Activated naive CD4-positive, alpha-beta T cell treated with anti-CD3 and anti-CD28 coated beads, Interleukin-2, amount 50 U/mL, for 72 hours (primary cell): ENCODE data around the gene SUOX. TPM values are rescaled to one million over a fixed set of nuclear protein-coding genes. Genes with fewer than 3 reads are reported as not detected.
"Not testable (repeated sequence)": the region's sequence is repeated elsewhere in the genome, so short reads cannot be mapped to it uniquely, and the experiment has no call there.

Source experiments
- ATAC-seq, 2 donors: fragments of 150-1000 bp; cut with Tn5 transposase; 2 replicates each; pipeline ENCODE4 v1.10.0; 2021; ENCODE audit warnings: mild to moderate bottlenecking in 2 of 2, moderate library complexity in 2 of 2
- DNase-seq, 2 donors: peaks; one replicate each; pipeline ENCODE4 v3.0.0; 2021 to 2022; ENCODE audit warnings: low spot score in 2 of 2
- H3K27ac Mint-ChIP-seq, 2 donors: one replicate each; pipeline ENCODE4 v1.8.0; 2022; ENCODE audit warnings: mild to moderate bottlenecking in 2 of 2, mixed read lengths in 2 of 2
- H3K36me3 Mint-ChIP-seq, 2 donors: one replicate each; pipeline ENCODE4 v1.8.0; 2022; ENCODE audit warnings: mixed read lengths in 2 of 2
- H3K9me3 Mint-ChIP-seq, 2 donors: one replicate each; pipeline ENCODE4 v1.8.0; 2022; ENCODE audit warnings: mixed read lengths in 2 of 2
- total RNA-seq, 2 donors: library from RNA; stranded (reverse); gene quantifications; one replicate each; pipeline ENCODE4 v1.2.3, GENCODE V29; 2022

SUOX gene
- total RNA-seq, 2 donors from 2014 or later: 5.7 to 15.5 TPM

DNA sequence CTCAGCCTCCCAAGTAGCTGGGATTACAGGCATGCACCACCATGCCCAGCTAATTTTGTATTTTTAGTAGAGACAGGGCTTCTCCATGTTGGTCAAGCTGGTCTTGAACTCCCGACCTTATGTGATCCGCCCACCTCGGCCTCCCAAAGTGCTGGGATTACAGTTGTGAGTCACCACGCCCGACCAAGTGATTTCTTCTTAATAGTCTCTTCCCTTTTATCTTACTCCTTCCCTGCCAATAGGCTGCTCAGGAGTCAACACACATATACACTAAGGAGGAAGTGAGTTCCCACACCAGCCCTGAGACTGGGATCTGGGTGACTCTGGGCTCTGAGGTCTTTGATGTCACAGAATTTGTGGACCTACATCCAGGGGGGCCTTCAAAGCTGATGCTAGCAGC is 6.3 kb downstream of the SUOX start:
- H3K27ac Mint-ChIP-seq: not testable (repeated sequence)

DNA sequence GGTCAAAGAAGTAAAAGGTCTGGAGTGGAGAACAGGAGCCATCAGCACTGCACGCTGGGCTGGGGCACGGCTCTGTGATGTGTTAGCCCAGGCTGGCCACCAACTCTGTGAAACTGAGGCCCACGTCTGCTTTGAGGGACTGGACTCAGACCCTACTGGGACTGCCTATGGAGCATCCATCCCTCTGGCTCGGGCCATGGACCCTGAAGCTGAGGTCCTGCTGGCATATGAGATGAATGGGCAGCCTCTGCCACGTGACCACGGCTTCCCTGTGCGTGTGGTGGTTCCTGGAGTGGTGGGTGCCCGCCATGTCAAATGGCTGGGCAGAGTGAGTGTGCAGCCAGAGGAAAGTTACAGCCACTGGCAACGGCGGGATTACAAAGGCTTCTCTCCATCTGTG is 7.1 kb downstream of the SUOX start:
- Mint-ChIP-seq H3K27ac (peak overlapping the region in 1 of 2 donors; percentile 3), H3K9me3 (no peaks in the 10 kb centered on the region), H3K36me3 (peaks cover 0 to 4% of the 10 kb centered on the region in 2 donors)
- DNase-seq (no peak), ATAC-seq (no peak)

More for the DNA sequence above, 6.3 kb downstream of the SUOX start:
- H3K36me3 Mint-ChIP-seq, ATAC-seq, DNase-seq, H3K9me3 Mint-ChIP-seq: not testable (repeated sequence)

DNA sequence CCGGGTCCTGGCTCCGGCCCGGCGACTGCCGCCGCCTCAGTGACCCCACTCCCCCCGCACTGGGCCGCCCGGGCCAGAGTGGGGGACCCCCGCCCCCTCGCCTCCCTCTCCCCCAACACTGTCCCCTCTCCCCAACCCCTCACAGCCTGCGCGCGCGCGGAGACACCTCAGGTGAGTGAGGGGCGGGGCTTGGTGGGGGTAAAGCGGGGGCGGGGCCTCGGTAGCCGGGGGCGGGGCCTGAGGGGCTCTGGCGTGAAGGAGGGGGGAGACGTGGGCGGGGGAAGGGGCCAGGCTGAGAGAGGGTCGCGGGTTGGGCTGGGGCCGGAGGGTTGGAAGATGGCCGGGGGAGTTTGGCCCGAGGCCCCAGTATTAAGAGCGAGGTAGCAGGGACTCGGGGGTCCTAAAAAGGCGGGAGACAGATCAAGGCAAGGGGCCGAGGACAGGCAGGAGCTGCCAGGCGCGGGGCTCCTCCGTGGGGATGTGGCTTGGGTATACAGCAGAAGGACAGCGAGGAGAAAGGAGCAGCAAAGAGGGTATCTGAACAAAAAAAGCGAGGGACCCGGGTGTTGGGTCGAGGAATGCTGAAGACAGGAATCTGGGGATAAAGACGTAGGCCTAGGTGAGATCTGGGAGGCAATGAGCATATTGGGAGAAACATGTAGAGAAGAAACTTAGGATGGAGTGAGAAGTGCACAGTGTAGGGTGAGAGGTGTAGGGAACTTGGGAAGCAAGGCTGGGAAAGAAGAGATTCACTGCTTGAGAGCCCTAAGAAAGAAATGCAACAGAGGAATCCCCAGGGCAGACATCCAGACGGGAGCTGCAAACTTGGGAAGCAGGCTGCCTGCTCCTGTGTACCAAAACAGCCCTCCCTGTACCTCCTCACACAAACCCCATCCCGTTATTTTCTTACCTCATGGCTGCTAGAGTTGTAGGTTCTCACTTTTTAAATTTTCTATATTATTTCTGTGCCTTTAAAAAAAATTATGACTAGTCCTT is 10.8 kb downstream of the SUOX start:
- peak overlapping the region; percentile 63 to 80 for H3K27ac Mint-ChIP-seq

DNA sequence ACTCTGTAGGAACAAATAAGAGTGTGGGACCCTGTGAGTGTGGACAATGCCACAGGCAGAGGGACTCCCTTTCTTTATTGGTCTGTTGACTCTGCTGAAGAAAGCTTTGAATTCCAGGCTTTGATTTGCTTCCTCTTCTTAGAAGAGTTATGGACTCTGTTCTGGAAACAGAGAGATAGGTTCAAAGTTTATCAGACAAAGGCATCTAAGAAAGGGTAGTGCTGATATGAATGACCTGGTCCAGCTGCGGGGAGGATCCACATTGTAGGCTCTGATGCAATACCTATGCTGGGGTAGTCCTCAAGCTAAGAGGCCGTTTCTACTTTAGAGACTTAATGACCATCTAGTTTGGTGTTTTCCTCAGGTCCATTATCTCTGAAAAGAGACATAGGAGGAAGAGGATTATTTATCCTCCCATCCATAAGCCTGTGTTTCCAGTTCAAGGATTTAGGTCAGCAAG is 13.1 kb downstream of the SUOX start:
- ATAC-seq: no peak
- Mint-ChIP-seq H3K27ac (no peak overlapping the region), H3K9me3 (no peaks in the 10 kb centered on the region), H3K36me3 (peaks cover 0 to 4% of the 10 kb centered on the region in 2 donors)
- DNase-seq: no peak

More for the DNA sequence above, 10.8 kb downstream of the SUOX start:
- H3K9me3 Mint-ChIP-seq: no peaks in the 10 kb centered on the region
- DNase-seq (peak in 1 of 2 donors; percentile 68), ATAC-seq (peak; percentile 70 to 83)
- peaks cover 0 to 4% of the 10 kb centered on the region in 2 donors for H3K36me3 Mint-ChIP-seq

DNA sequence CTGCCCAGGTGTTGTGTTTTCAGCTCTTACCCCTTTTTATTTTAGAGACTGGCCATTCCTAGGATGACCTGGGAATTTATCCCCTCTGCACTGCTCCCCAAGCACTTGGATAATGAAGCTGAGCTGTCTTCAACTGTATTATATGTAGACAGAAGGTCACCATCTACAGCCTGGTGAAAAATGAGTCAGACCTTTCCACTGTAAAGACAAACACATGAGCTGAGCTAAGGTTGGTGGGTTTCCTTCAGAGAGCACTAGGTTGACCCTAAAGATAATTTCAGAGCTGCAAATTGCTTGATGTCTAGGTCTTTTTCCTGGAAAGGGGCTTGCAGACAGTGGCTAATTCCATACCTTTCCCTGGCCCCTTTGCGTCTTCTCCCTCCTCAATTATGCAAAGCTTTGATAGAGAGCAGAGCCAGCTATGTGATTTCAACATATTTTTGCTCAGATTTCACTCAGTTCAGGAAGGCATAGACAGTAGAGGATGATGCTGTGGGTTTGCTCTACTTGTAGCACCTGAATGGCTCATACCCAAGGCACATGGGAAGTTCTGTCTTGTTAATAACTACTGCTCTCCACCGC is 14.5 kb downstream of the SUOX start:
- no peak for DNase-seq
- Mint-ChIP-seq H3K9me3 (no peaks in the 10 kb centered on the region), H3K27ac (no peak overlapping the region), H3K36me3 (peaks cover 0 to 4% of the 10 kb centered on the region in 2 donors)
- ATAC-seq: no peak

DNA sequence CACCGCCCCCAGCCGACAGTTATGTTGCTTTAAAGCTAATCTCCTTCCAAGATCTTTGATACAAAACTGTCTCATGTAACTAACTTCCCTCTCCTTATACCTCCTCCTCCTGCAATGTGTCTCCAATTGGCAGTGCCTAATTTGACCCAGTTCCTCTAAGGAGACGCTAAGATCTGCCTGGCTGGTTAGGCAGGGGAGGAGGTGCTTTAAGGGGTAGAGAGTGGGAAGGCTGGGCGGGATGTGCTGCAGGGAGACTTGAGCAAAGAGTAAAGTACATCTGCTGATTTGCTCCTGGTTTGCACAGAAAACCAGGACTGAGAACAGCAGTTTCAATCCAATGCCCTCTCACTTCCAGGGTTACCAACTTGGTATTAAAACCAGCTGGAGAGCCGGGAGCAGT is 16.4 kb downstream of the SUOX start:
- Mint-ChIP-seq H3K27ac (no peak overlapping the region), H3K9me3 (no peaks in the 10 kb centered on the region), H3K36me3 (no peaks in the 10 kb centered on the region)
- no peak for DNase-seq
- ATAC-seq: no peak

DNA sequence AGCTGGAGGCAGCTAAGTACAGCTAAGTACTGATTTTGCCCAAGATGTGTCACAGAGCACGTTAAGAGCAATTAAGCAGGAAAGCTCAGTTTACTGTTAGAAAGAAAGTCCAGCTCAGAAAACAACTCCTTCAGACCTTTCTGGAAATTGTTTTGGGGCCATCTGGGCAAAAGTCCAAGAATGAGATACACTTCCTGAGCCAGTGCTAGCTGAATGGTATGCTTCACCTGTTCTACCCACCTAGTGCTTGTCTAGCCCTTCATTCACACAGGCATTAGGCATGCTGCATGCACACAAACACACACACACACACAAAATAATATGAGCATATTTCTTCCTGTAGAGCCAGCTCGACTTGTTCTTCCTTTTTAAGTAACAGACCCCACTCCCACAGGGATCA is 17.1 kb downstream of the SUOX start:
- Mint-ChIP-seq H3K27ac (no peak overlapping the region), H3K9me3 (no peaks in the 10 kb centered on the region), H3K36me3 (no peaks in the 10 kb centered on the region)
- ATAC-seq (no peak), DNase-seq (no peak)

DNA sequence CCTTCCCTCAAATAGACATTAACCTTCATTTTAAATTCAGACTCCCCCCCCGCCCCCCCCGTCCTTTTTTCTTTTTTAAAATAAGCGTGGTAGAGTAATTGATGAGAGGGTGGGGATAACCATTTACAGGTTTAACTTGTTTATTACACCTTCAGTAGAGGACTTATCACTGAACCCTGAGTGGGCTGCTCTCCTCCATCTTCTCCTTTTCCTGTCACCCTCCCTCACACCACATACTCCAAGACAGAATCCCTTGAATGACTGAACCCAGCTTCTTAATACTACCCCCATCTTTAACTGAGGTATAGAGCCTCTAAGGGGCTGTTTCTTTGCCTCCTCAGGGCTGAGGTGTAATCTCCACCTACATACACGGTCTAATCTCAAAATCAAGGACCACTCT is 20.1 kb downstream of the SUOX start:
- peaks cover 9 to 10% of the 10 kb centered on the region in 2 donors for H3K36me3 Mint-ChIP-seq
- H3K27ac Mint-ChIP-seq: no peak overlapping the region
- no peaks in the 10 kb centered on the region for H3K9me3 Mint-ChIP-seq
- no peak for ATAC-seq
- no peak for DNase-seq

DNA sequence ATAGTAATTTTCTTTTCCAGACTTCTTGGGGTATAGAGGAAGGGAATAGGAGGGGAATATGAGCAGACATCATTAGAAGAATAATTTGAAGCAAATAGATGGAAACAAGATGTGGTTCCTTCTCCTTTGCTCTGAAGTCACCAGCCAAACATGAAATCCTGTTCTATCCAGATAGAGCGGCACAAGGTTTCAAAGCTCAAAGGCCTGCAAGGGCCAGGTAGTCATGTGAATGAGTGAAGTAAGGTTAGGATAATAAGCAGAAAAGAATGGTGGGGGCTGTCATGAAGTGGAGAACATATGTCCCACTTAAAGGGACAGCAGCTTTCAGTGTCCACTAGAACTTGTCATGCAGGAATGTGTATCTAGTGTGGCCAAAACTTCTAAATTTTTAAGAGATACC is 21.3 kb downstream of the SUOX start:
- Mint-ChIP-seq H3K36me3 (peaks cover 9 to 10% of the 10 kb centered on the region in 2 donors), H3K27ac (peak overlapping the region in 1 of 2 donors; percentile 40), H3K9me3 (no peaks in the 10 kb centered on the region)
- no peak for ATAC-seq
- no peak for DNase-seq

DNA sequence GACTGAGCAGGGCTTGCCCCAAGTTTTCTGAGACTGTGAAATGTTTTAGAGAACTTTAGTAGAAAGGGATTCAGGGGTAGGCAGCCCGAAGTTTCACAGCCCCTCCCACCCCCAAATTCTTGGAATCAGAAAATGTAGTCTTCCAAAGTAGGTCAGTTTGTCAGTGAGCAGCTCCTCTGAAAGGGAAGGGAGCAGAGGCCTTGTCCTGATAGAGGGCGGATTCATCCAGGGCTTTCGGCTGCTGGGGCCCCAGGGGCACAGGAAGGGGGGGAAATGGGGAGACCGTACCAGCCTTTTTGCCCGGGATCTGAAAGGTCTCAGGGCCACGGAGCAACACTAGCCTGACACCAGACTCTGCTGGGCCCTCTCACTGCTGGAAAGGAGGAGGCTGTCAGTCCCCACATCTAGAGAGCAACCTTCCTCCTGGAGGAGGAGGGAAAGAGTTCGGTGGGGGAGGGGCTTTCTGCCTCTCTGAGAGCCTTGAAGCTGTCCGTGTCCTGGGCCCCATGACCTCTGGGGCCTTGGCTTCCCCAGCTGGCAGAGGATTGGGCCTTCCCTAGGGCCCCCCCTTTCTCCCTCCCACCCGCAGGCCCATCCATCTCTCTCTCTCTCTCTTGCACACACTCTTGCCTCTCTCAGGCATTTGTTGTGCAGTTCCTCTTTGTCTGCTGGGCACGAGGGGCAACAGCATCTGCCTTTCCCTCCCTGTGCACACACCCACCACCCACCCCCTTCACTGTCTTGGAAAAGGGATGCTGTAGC is 23.5 kb downstream of the SUOX start, which contains the start of gene IKZF4:
Gene IKZF4, plus strand, starts transcription at position 621 of the 762 bp plus-strand sequence. CDS start 451 bp downstream, outside the sequence.
- Mint-ChIP-seq H3K27ac (peak within 1 kb of the TSS; percentile 94 to 99), H3K9me3 (no peaks in the 10 kb centered on the region)
- no peak for DNase-seq

DNA sequence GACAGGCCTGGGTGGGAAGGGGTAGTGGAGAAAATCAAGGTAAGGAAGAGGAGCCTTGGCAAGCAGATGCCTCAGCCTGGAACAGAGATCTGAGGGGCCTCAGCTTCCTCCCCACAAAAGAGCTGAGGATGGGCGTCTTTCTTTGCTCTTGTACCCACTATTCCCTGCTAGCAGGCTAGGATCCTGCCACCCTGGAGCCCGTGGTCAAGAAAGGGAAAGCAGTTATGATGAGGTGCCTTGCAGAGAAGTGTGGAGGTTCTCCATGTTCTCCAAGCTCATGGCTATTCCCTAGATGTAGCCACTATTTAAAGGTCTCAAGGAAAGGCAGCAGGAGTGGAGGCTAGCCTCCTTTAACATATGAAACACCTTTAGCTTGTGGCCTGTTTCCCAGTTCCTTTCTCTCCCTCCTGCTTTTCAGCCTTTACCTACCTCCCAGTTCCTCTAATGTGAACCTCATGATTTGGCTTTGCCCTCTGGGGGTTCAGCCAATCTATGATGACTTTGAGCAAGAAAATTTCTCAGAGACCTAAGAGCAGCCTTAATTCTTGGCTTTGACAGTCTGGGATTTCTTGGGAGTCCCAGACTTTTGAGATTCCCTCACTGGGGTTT is 24.9 kb downstream of the SUOX start:
- Mint-ChIP-seq H3K9me3 (no peaks in the 10 kb centered on the region), H3K27ac (peak overlapping the region; percentile 94 to 99), H3K36me3 (peaks cover 14 to 15% of the 10 kb centered on the region in 2 donors)
- ATAC-seq: peak; percentile 6 to 16
- DNase-seq: no peak

More for the DNA sequence above, 23.5 kb downstream of the SUOX start, which contains the start of gene IKZF4:
- peaks cover 13 to 14% of the 10 kb centered on the region in 2 donors for H3K36me3 Mint-ChIP-seq
- peak; percentile 37 to 39 for ATAC-seq

DNA sequence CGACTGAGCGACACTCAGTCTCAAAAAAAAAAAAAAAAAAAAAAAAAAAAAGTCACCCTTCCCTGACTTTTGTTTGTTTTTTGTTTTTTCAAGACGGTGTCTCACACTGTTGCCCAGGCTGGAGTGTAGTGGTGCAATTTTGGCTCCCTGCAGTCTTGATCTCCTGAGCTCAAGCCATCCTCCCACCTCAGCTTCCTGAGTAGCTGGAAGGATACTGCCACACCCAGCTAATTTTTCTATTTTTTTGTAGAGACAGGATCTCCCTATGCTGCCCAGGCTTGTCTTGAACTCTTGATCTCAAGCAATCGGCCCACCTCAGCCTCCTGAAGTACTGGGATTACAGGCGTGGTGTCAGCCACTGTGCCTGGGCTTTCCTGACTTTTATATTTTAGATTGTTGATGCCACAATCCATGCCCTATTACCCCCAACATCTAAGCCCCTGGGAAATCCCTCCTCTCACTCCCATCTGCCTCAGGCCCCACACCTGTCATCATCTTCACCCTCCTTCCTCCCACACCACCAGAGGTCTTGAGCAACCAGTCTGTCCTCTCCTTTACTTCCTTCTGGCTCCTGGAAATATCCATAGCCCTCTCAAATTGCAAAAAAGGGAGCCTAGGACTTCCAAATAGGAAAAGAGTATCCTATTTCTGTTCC is 31.6 kb downstream of the SUOX start:
- peak in 1 of 2 donors; percentile 34 for ATAC-seq
- no peaks in the 10 kb centered on the region for H3K9me3 Mint-ChIP-seq

DNA sequence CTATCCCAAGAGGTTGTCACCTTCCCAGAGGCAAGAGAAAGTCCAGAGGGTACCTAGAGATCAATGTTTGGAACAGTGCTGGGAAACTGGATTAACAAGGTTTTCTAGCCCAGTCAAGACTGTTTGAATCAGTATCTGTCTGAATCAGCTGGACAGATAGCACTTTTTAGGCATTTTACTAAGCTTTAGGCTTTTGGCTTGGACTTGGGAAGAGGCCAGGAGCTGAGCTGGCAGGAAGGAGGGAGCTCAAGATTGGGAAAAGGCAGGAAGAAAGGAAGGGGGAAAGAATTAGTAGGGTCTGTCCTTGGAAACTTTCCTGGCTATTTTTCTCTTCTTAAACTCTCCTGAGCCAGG is 32.1 kb downstream of the SUOX start:
- peak overlapping the region; percentile 39 to 82 for H3K27ac Mint-ChIP-seq
- ATAC-seq: no peak
- H3K36me3 Mint-ChIP-seq: peaks cover 36 to 42% of the 10 kb centered on the region in 2 donors

More for the DNA sequence above, 31.6 kb downstream of the SUOX start:
- DNase-seq: no peak
- peak overlapping the region; percentile 39 to 82 for H3K27ac Mint-ChIP-seq
- peaks cover 39 to 42% of the 10 kb centered on the region in 2 donors for H3K36me3 Mint-ChIP-seq

DNA sequence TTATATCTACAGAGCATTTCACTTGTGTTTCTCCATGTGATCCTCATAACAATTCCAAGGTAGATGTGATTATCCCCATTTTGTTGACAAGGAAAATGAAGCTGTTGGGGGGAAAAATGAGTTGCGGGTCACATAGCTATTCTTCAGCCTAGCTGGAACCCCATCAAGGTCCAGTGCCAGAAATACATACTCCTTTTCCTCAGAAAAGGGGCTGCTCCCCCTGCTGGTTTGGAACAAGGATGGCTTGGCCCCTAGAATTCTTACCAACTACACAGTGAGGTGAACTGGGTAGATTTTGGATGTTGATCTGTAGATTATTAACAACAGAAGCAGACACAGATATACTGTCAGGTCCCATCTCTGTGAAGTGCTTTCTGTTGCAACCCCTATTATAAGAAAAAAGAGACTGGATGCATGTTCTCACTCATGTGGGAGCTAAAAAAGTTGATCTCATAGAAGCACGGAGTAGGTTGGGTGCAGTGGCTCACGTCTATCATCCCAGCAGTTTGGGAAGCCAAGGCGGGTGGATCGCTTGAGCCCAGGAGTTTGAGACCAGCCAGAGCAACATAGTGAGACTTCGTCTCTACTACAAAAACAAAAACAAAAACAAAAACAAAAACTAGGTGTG is 32.7 kb downstream of the SUOX start:
- peak overlapping the region; percentile 39 to 47 for H3K27ac Mint-ChIP-seq

More for the DNA sequence above, 32.1 kb downstream of the SUOX start:
- DNase-seq: no peak
- H3K9me3 Mint-ChIP-seq: no peaks in the 10 kb centered on the region

DNA sequence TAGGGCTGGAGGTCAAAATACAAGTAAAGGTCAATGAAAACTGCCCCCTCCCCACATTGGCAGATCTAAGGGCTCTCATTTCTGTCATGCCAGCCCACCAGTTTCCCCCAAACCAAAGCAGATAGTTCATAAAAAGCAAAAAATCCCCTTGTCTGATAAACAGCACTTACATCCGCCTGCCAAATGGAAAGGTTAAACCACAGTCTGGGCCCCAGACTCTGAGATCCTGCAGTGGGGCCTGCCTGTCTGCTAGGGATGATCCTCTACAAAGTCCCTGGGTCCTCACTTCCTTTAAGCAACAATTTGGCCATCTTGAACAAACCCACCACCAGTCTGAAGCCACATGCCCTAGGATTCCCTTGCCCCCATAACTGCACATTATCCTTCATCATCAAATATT is 34.9 kb downstream of the SUOX start:
- H3K27ac Mint-ChIP-seq: peak overlapping the region; percentile 79 to 84
- peak; percentile 51 to 79 for ATAC-seq
- no peak for DNase-seq
- peaks cover 36 to 45% of the 10 kb centered on the region in 2 donors for H3K36me3 Mint-ChIP-seq
- no peaks in the 10 kb centered on the region for H3K9me3 Mint-ChIP-seq

More for the DNA sequence above, 32.7 kb downstream of the SUOX start:
- DNase-seq (peak in 1 of 2 donors; percentile 48), ATAC-seq (peak in 1 of 2 donors; percentile 74)
- Mint-ChIP-seq H3K36me3 (peaks cover 36 to 42% of the 10 kb centered on the region in 2 donors), H3K9me3 (no peaks in the 10 kb centered on the region)
